Measurements from ENCODE around the gene TNFAIP1. TPM values are rescaled to one million over a fixed set of nuclear protein-coding genes. Genes with fewer than 3 reads are reported as not detected.
A peak's percentile ranks its signal among the peaks of the same experiment; 100 is the strongest.

TNFAIP1 gene
- total RNA-seq, 1 experiment from 2014 or later: 27.7 TPM

- no peak for DNase-seq (ENCODE audit: low spot score)
- in situ Hi-C loops (cut with HindIII; ENCODE audit: low sequenced_read_pairs): no loop called here
Measured at GRCh38 chr17:28341516-28341915, 6.0 kb downstream of the TNFAIP1 start.

- in situ Hi-C loops (cut with HindIII; ENCODE audit: low sequenced_read_pairs): no loop called here
- no peak for DNase-seq (ENCODE audit: low spot score)
Measured at GRCh38 chr17:28342313-28342712, 6.8 kb downstream of the TNFAIP1 start.

GRCh38 chr17:28343491-28343932 is 8.0 kb downstream of the TNFAIP1 start:
- in situ Hi-C loops (cut with HindIII; ENCODE audit: low sequenced_read_pairs): no loop called here
- no peak for DNase-seq (ENCODE audit: low spot score)

- DNase-seq (ENCODE audit: low spot score): no peak
- in situ Hi-C loops (cut with HindIII; ENCODE audit: low sequenced_read_pairs): no loop called here
Measured at GRCh38 chr17:28344011-28344410, 8.4 kb downstream of the TNFAIP1 start.

GRCh38 chr17:28344435-28344901 is 8.9 kb downstream of the TNFAIP1 start:
- no peak for DNase-seq (ENCODE audit: low spot score)

GRCh38 chr17:28345419-28346198 is 10.0 kb downstream of the TNFAIP1 start:
- in situ Hi-C loops (cut with HindIII; ENCODE audit: low sequenced_read_pairs): no loop called here
- no peak for DNase-seq (ENCODE audit: low spot score)

More at GRCh38 chr17:28344435-28344901, 8.9 kb downstream of the TNFAIP1 start:
- in situ Hi-C loops (cut with HindIII; ENCODE audit: low sequenced_read_pairs): no loop called here

GRCh38 chr17:28346199-28346580 is 10.6 kb downstream of the TNFAIP1 start:
- DNase-seq (ENCODE audit: low spot score): no peak
- in situ Hi-C loops (cut with HindIII; ENCODE audit: low sequenced_read_pairs): no loop called here

- no peak for DNase-seq (ENCODE audit: low spot score)
- in situ Hi-C loops (cut with HindIII; ENCODE audit: low sequenced_read_pairs): no loop called here
Measured at GRCh38 chr17:28346746-28347246, 11.2 kb downstream of the TNFAIP1 start.

- no peak for DNase-seq (ENCODE audit: low spot score)
- in situ Hi-C loops (cut with HindIII; ENCODE audit: low sequenced_read_pairs): no loop called here
Measured at GRCh38 chr17:28347261-28347891, 11.8 kb downstream of the TNFAIP1 start.

GRCh38 chr17:28348979-28349378 is 13.4 kb downstream of the TNFAIP1 start:
- in situ Hi-C loops (cut with HindIII; ENCODE audit: low sequenced_read_pairs): no loop called here

GRCh38 chr17:28350271-28350670 is 14.7 kb downstream of the TNFAIP1 start:
- in situ Hi-C loops (cut with HindIII; ENCODE audit: low sequenced_read_pairs): no loop called here
- DNase-seq (ENCODE audit: low spot score): no peak

More at GRCh38 chr17:28348979-28349378, 13.4 kb downstream of the TNFAIP1 start:
- DNase-seq (ENCODE audit: low spot score): no peak

- DNase-seq (ENCODE audit: low spot score): peak; percentile 92
- in situ Hi-C loops (cut with HindIII; ENCODE audit: low sequenced_read_pairs): no loop called here
Measured at GRCh38 chr17:28357061-28357900, 21.7 kb downstream of the TNFAIP1 start, which contains the start of gene POLDIP2. Gene POLDIP2 (minus strand): TSS chr17:28357527. CDS start chr17:28357448, 79 bp downstream.

- in situ Hi-C loops (cut with HindIII; ENCODE audit: low sequenced_read_pairs): no loop called here
- DNase-seq (ENCODE audit: low spot score): no peak
Measured at GRCh38 chr17:28357901-28358197, 22.3 kb downstream of the TNFAIP1 start.

GRCh38 chr17:28363186-28363585 is 27.6 kb downstream of the TNFAIP1 start:
- no peak for DNase-seq (ENCODE audit: low spot score)
- in situ Hi-C loops (cut with HindIII; ENCODE audit: low sequenced_read_pairs): no loop called here

- in situ Hi-C loops (cut with HindIII; ENCODE audit: low sequenced_read_pairs): no loop called here
Measured at GRCh38 chr17:28363776-28364650, 28.5 kb downstream of the TNFAIP1 start.

GRCh38 chr17:28364665-28365363 is 29.3 kb downstream of the TNFAIP1 start, which contains the start of gene SEBOX:
Gene SEBOX (minus strand): TSS chr17:28365199. CDS start chr17:28365151, 48 bp downstream.
- in situ Hi-C loops (cut with HindIII; ENCODE audit: low sequenced_read_pairs): no loop called here

More at GRCh38 chr17:28363776-28364650, 28.5 kb downstream of the TNFAIP1 start:
- no peak for DNase-seq (ENCODE audit: low spot score)

GRCh38 chr17:28365487-28365886 is 29.9 kb downstream of the TNFAIP1 start:
- in situ Hi-C loops (cut with HindIII; ENCODE audit: low sequenced_read_pairs): no loop called here
- no peak for DNase-seq (ENCODE audit: low spot score)

More at GRCh38 chr17:28364665-28365363, 29.3 kb downstream of the TNFAIP1 start, which contains the start of gene SEBOX:
- DNase-seq (ENCODE audit: low spot score): no peak

GRCh38 chr17:28366605-28367004 is 31.0 kb downstream of the TNFAIP1 start:
- DNase-seq (ENCODE audit: low spot score): no peak
- in situ Hi-C loops (cut with HindIII; ENCODE audit: low sequenced_read_pairs): no loop called here

All from G401 (cell line).